Lower lobe of right lung (tissue), 2 donors: ENCODE data around the gene SHCBP1L. TPM values are rescaled to one million over a fixed set of nuclear protein-coding genes. Genes with fewer than 3 reads are reported as not detected.
A peak's percentile ranks its signal among the peaks of the same experiment; 100 is the strongest.

Experiments used
- ATAC-seq, 2 donors: fragments of 200-7000 bp; cut with Tn5 transposase; one replicate each; pipeline ENCODE4 v1.9.1; 2020 to 2022; ENCODE audit warnings: mild to moderate bottlenecking in 2 of 2, moderate library complexity in 2 of 2
- DNase-seq: peaks from one replicate; pipeline ENCODE4 v3.0.0-alpha.2; 2020
- H3K27ac ChIP-seq: fragments of 200-600 bp; one replicate; pipeline ENCODE4 v1.8.0; 2022
- H3K27me3 ChIP-seq: fragments of 200-600 bp; one replicate; pipeline ENCODE4 v1.8.0; 2022; ENCODE audit warnings: low read depth
- H3K36me3 ChIP-seq: fragments of 200-600 bp; one replicate; pipeline ENCODE4 v1.8.0; 2022; ENCODE audit warnings: mild to moderate bottlenecking
- H3K4me1 ChIP-seq: fragments of 200-600 bp; one replicate; pipeline ENCODE4 v1.8.0; 2022
- H3K4me3 ChIP-seq: fragments of 200-600 bp; one replicate; pipeline ENCODE4 v1.8.0; 2022; ENCODE audit warnings: mild to moderate bottlenecking
- H3K9me3 ChIP-seq: fragments of 200-600 bp; one replicate; pipeline ENCODE4 v1.8.0; 2022
- intact Hi-C: fragments of 100-400 bp; cut with DNase I; formaldehyde crosslinking; loops from one replicate; pipeline ENCODE4 v1.11.0; 2022
- total RNA-seq: library from RNA; stranded (reverse); fragmentation: NEBNext Ultra II Directional; extraction: Animal tissue kit (Norgen Biotek cat#: 25700); gene quantifications from one replicate; pipeline ENCODE4 v1.2.1, GENCODE V29; 2021
- TF ChIP-seq, protein P1 (sequence below): fragments of 200-600 bp; IDR thresholded peaks from one replicate; pipeline ENCODE4 v1.8.0; 2022; ENCODE audit warnings: antibody characterized with exemption, mild to moderate bottlenecking
- donor health status: DM: no; HTN: yes; CAD: no; lungs with severe emphysema.

The SHCBP1L gene
- total RNA-seq, 1 donor from 2014 or later = not detected

DNA sequence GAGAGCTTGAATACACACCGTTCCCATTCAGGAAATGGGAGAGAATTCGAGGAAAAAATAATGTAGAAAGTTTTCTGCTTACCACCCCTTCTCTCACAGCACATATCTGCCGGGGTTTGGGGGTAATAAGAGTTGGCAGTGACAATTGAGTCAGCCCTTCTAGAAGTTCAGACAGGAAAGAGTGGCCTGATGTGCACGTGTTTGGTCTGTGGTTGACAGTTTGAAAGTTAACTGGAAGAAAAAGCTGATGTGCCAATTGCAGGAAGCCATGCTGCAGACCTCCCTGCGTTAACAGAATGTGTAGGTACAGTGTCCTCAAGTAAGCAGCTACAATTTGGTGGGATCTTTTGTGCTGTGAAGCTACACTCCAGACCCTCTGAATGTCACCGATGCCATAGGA is 63.0 kb downstream of the SHCBP1L start:
- Histone ChIP-seq H3K36me3 (peaks cover 44% of the 10 kb centered on the region), H3K4me1 (no peaks in the 10 kb centered on the region), H3K27ac (no peak overlapping the region), H3K4me3 (no peak overlapping the region), H3K9me3 (no peaks in the 10 kb centered on the region), H3K27me3 (no peaks in the 10 kb centered on the region)
- DNase-seq = no peak
- ATAC-seq = peak; percentile 18 to 32
- TF ChIP-seq, protein P1, sequence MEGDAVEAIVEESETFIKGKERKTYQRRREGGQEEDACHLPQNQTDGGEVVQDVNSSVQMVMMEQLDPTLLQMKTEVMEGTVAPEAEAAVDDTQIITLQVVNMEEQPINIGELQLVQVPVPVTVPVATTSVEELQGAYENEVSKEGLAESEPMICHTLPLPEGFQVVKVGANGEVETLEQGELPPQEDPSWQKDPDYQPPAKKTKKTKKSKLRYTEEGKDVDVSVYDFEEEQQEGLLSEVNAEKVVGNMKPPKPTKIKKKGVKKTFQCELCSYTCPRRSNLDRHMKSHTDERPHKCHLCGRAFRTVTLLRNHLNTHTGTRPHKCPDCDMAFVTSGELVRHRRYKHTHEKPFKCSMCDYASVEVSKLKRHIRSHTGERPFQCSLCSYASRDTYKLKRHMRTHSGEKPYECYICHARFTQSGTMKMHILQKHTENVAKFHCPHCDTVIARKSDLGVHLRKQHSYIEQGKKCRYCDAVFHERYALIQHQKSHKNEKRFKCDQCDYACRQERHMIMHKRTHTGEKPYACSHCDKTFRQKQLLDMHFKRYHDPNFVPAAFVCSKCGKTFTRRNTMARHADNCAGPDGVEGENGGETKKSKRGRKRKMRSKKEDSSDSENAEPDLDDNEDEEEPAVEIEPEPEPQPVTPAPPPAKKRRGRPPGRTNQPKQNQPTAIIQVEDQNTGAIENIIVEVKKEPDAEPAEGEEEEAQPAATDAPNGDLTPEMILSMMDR = no peak
- intact Hi-C loops = no loop called here

DNA sequence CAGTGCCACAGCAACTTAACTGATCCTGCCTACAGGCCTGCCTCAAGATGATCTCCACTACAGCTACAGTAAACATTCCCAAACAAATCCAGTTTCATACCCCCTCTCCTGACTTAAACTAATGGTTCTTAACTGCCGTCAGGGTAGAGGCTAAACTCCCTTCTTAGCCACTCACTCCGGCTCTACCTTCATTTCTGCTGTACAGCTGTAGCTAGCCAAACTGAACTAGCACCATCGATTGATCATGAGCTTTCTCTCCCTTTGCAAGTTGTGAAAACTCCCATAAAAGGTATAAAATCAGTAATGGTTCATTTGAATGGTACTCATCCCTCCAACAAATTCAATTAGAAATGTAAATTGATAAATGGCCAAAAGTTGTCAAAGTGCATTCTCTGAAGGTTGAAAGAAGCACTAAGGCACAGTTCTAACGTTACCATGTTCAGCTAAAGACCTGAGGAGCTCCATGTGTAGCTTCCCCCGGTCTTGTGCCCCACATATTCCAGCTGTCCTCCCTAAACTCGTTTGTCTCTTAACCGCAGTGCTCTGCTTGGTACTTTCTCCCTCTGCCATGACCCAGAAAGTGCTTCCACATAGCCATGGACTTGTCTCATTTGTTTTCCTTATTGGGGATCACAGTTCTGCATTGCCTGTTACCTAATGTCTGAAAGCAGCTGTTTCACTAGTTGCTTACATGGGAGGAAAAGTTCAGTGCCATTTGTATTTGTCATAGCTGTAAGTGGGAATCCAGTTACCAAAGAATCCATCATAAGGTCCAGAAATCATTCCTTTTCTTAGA is 64.0 kb downstream of the SHCBP1L start:
- H3K36me3 ChIP-seq = peaks cover 54% of the 10 kb centered on the region
- DNase-seq (no peak), ATAC-seq (peak in 1 of 2 donors; percentile 18)
- TF ChIP-seq, protein P1 = no peak
- no peaks in the 10 kb centered on the region for H3K9me3 ChIP-seq
- no peaks in the 10 kb centered on the region for H3K4me1 ChIP-seq
- no peak overlapping the region for H3K27ac ChIP-seq
- H3K27me3 ChIP-seq = no peaks in the 10 kb centered on the region
- H3K4me3 ChIP-seq = no peak overlapping the region
- intact Hi-C loops = no loop called here

DNA sequence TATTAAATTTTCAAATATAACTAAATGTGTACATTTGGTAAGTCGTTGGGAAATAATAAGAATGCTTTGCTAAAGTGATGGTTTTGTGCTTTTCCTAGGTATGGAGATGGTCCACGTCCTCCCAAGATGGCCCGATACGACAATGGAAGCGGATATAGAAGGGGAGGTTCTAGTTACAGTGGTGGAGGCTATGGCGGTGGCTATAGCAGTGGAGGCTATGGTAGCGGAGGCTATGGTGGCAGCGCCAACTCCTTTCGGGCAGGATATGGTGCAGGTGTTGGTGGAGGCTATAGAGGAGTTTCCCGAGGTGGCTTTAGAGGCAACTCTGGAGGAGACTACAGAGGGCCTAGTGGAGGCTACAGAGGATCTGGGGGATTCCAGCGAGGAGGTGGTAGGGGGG is 66.0 kb downstream of the SHCBP1L start:
- H3K36me3 ChIP-seq = peaks cover 74% of the 10 kb centered on the region
- TF ChIP-seq, protein P1 = no peak
- intact Hi-C loops = no loop called here
- H3K9me3 ChIP-seq = no peaks in the 10 kb centered on the region
- H3K4me3 ChIP-seq = no peak overlapping the region
- DNase-seq = no peak
- no peaks in the 10 kb centered on the region for H3K27me3 ChIP-seq
- H3K4me1 ChIP-seq = no peaks in the 10 kb centered on the region
- no peak for ATAC-seq
- no peak overlapping the region for H3K27ac ChIP-seq

DNA sequence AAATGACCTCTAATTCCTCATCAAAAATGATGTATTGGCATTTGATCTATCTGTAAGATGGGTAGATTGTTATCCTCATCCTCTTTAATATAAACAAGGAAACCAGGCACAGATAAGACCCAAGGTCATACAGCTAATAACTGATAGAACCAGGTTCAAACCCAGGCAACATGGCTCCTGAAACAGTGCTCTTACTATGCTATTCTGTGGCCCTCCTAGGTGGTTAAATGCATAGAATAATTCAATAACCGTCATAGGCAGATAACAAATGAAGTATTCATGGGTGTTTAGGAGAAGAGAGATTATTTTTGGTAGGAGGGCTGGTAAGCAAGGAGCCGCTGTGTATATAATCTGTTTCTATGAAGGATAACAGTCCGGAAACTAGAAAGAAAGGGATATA is 67.4 kb downstream of the SHCBP1L start:
- peaks cover 88% of the 10 kb centered on the region for H3K36me3 ChIP-seq
- H3K27me3 ChIP-seq = no peaks in the 10 kb centered on the region
- intact Hi-C loops = no loop called here
- DNase-seq (no peak), ATAC-seq (no peak)
- TF ChIP-seq, protein P1 = no peak
- no peak overlapping the region for H3K4me3 ChIP-seq
- H3K27ac ChIP-seq = no peak overlapping the region
- H3K4me1 ChIP-seq = no peaks in the 10 kb centered on the region
- no peaks in the 10 kb centered on the region for H3K9me3 ChIP-seq

DNA sequence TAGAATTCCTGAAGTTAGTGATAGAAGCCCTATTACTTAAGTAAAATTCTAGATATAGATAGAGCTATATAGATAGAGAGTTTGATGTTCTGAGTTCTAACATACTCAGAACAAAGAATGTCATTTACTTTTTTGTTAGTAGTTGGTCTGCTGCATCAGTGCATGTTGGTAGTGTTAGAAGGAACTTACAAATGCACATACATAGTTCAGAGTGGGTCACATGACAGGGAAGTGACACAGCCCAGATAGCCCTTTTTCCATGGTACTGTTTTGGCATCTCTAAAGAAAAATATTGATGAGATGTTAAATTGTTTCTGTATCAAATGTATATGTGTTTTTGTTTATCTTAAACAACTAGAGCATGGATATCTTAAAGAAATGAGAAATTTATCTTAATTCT is 68.1 kb downstream of the SHCBP1L start:
- Histone ChIP-seq H3K4me1 (no peaks in the 10 kb centered on the region), H3K36me3 (peaks cover 95% of the 10 kb centered on the region), H3K27me3 (no peaks in the 10 kb centered on the region), H3K9me3 (no peaks in the 10 kb centered on the region), H3K27ac (no peak overlapping the region), H3K4me3 (no peak overlapping the region)
- intact Hi-C loops = no loop called here
- DNase-seq = no peak
- ATAC-seq = no peak
- TF ChIP-seq, protein P1 = no peak
